Skeletal muscle tissue (tissue), 4 donors: ENCODE results near the gene USP11. TPM values are rescaled to one million over a fixed set of nuclear protein-coding genes. Genes with fewer than 3 reads are reported as not detected.
A peak's percentile ranks its signal among the peaks of the same experiment; 100 is the strongest.

Experiments
- H3K27ac ChIP-seq: one replicate; pipeline ENCODE4 v1.7.0; 2013; ENCODE audit warnings: mild to moderate bottlenecking, low read depth, low read length, inconsistent platforms
- H3K27me3 ChIP-seq, 3 donors: one replicate each; pipeline ENCODE4 v1.7.0; 2013; ENCODE audit warnings: low read length in 3 of 3; ENCODE audit not compliant: control insufficient read depth in 3 of 3, insufficient read depth in 3 of 3
- H3K36me3 ChIP-seq, 3 donors: one replicate each; pipeline ENCODE4 v1.7.0; 2013; ENCODE audit warnings: low read length in 3 of 3; ENCODE audit not compliant: control insufficient read depth in 3 of 3, insufficient read depth in 3 of 3
- H3K4me1 ChIP-seq, 3 donors: one replicate each; pipeline ENCODE4 v1.7.0; 2013; ENCODE audit warnings: low read length in 3 of 3, mild to moderate bottlenecking in 3 of 3; ENCODE audit not compliant: control insufficient read depth in 3 of 3, insufficient read depth in 3 of 3
- H3K4me3 ChIP-seq, 3 donors: one replicate each; pipeline ENCODE4 v1.7.0; 2013; ENCODE audit warnings: low read length in 3 of 3
- H3K9ac ChIP-seq, 3 donors: one replicate each; pipeline ENCODE4 v1.7.0; 2013; ENCODE audit warnings: low read length in 3 of 3, mild to moderate bottlenecking in 3 of 3, moderate library complexity in 2 of 3, low read depth in 1 of 3
- H3K9me3 ChIP-seq, 3 donors: one replicate each; pipeline ENCODE4 v1.7.0; 2013; ENCODE audit warnings: low read length in 3 of 3; ENCODE audit not compliant: control insufficient read depth in 3 of 3
- total RNA-seq: library from RNA; depleted of rRNA; stranded (reverse); fragments of >200 nt; gene quantifications from one replicate; pipeline ENCODE4 v1.2.3, GENCODE V29; 2014
- donor health status: Osteomylitis.

Gene USP11
- total RNA-seq, 1 donor from 2014 or later: 61.1 TPM

- peaks cover 0 to 8% (median 3%) of the 10 kb centered on the region in 3 donors for H3K4me1 ChIP-seq
- H3K27ac ChIP-seq: no peak overlapping the region
- no peaks in the 10 kb centered on the region for H3K27me3 ChIP-seq
- H3K9me3 ChIP-seq: no peaks in the 10 kb centered on the region
- H3K36me3 ChIP-seq: peaks cover 17 to 24% (median 23%) of the 10 kb centered on the region in 3 donors
- no peak overlapping the region for H3K4me3 ChIP-seq
- no peak overlapping the region for H3K9ac ChIP-seq
These were observed 1.6 kb upstream of the USP11 start for GRCh38 chrX:47231167-47231566.

DNA sequence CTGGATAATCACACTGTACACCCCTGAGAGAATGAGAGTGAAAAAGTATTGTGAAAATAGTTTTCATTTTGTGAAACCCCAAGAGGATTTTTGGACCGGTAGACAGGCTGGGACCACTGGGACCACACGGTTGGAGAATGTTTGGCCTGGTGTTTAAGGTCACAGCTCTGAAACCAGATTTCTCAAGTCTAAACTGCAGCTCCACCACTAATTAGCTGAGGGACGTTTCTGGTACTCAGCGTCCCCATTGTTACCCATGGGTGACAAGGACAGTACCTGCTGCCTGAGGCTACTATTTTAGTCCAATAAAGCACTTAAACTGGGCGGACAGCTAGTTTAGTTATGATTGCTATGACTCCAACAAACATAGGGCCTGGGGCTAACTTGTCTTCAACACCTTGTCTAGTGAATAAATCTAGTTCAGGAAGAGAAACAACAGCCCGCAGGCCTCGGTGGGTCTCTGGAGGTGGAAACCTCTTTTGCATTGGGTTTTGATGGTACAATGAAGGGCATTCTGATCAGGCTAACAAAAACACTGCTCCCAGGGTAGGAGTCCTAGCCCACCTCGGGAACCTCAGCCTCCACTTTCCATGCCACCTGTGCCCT is 509 bp upstream of the USP11 start:
- H3K36me3 ChIP-seq: peaks cover 8 to 13% (median 12%) of the 10 kb centered on the region in 3 donors
- H3K9ac ChIP-seq: peak overlapping the region; percentile 68 to 86 (median 76)
- peak overlapping the region; percentile 94 for H3K27ac ChIP-seq
- H3K4me3 ChIP-seq: peak overlapping the region; percentile 58 to 78 (median 60)
- H3K9me3 ChIP-seq: no peaks in the 10 kb centered on the region
- H3K4me1 ChIP-seq: peaks cover 0 to 8% (median 3%) of the 10 kb centered on the region in 3 donors
- H3K27me3 ChIP-seq: no peaks in the 10 kb centered on the region

- H3K27ac ChIP-seq: peak overlapping the region; percentile 94
- H3K4me3 ChIP-seq: peak overlapping the region; percentile 60 to 80 (median 78)
- peak overlapping the region; percentile 76 to 93 (median 86) for H3K9ac ChIP-seq
- peaks cover 0 to 8% (median 3%) of the 10 kb centered on the region in 3 donors for H3K4me1 ChIP-seq
- H3K36me3 ChIP-seq: peaks cover 5% of the 10 kb centered on the region in 3 donors
- no peaks in the 10 kb centered on the region for H3K9me3 ChIP-seq
- no peaks in the 10 kb centered on the region for H3K27me3 ChIP-seq
These were observed 714 bp downstream of the USP11 start for GRCh38 chrX:47233333-47234113.

DNA sequence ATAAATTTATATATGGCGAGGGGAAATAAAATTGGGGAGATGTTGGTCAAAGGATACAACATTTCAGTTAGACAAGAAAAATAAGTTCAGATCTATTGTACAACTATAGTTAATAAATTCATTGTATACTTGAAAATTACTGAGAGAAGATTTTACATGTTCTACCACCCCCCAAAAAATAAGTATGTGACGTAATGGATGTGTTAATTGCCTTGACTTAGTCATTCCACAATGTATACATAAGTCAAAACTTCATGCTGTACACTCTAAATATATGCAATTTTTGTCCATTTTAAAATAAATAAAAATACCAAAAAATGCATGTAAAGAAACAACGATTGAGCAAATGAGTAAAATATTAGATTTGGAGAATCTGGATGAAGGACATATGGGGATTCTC is 1.8 kb downstream of the USP11 start:
- H3K27ac ChIP-seq: peak overlapping the region; percentile 94
- H3K36me3 ChIP-seq: peaks cover 0 to 2% (median under 1%) of the 10 kb centered on the region in 3 donors
- H3K27me3 ChIP-seq: no peaks in the 10 kb centered on the region
- no peaks in the 10 kb centered on the region for H3K9me3 ChIP-seq
- peaks cover 0 to 8% (median 3%) of the 10 kb centered on the region in 3 donors for H3K4me1 ChIP-seq
- H3K9ac ChIP-seq: peak overlapping the region in 2 of 3 donors; percentile 76 to 93
- peak overlapping the region in 1 of 3 donors; percentile 80 for H3K4me3 ChIP-seq

GRCh38 chrX:47235691-47236103 is 2.9 kb downstream of the USP11 start:
- H3K9me3 ChIP-seq: no peaks in the 10 kb centered on the region
- H3K9ac ChIP-seq: no peak overlapping the region
- H3K4me3 ChIP-seq: no peak overlapping the region
- H3K27ac ChIP-seq: no peak overlapping the region
- H3K4me1 ChIP-seq: peaks cover 0 to 8% (median 3%) of the 10 kb centered on the region in 3 donors
- H3K27me3 ChIP-seq: no peaks in the 10 kb centered on the region
- H3K36me3 ChIP-seq: peaks cover 5 to 10% (median 7%) of the 10 kb centered on the region in 3 donors

DNA sequence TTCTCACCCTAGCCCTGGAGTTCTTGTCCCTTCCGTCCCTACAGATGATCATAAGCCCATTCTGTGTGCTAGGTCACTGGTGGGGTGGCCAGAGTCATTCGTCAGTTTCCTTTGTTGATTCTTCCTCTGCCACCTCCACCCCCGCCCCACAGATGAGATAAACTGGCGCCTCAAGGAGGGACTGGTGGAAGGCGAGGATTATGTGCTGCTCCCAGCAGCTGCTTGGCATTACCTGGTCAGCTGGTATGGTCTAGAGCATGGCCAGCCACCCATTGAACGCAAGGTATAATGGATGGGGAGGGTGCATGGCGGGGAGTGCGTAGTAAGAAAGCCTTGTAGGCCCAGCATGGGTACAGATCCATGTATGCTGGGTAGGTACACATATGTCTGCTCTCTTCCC is 6.4 kb downstream of the USP11 start:
- Histone ChIP-seq H3K4me3 (no peak overlapping the region), H3K27ac (no peak overlapping the region), H3K36me3 (peaks cover 28 to 34% (median 29%) of the 10 kb centered on the region in 3 donors), H3K9ac (no peak overlapping the region), H3K4me1 (no peaks in the 10 kb centered on the region), H3K27me3 (no peaks in the 10 kb centered on the region), H3K9me3 (no peaks in the 10 kb centered on the region)

DNA sequence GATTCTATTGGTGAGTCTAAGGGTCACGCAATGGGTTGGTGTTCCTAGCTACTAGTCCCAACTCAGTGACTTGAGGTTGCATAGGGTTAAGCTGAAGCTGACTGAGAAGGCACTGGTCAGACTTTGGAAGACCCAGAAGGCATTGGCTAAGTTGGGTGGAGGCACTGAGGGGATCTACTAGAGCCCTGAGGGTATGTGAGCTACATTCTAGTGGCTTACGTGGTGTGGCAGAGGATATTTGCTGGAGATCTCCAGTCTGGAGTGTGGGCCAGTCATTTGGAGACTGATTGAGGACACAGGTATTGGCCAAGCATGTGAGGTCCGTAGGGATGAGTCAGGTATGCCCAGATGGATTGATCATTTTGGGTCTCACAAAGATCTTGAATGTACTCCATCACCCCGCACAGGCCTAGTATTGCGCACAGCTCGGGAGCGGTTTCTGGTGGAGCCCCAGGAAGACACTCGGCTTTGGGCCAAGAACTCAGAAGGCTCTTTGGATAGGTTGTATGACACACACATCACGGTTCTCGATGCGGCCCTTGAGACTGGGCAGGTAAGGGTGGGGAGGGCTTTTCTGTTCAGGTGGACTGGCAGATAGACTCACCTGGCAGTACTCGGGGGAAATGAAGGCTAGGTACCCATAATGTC is 7.2 kb downstream of the USP11 start:
- H3K27me3 ChIP-seq: peaks cover 0 to 5% (median 0%) of the 10 kb centered on the region in 3 donors
- peaks cover 35 to 42% (median 36%) of the 10 kb centered on the region in 3 donors for H3K36me3 ChIP-seq

DNA sequence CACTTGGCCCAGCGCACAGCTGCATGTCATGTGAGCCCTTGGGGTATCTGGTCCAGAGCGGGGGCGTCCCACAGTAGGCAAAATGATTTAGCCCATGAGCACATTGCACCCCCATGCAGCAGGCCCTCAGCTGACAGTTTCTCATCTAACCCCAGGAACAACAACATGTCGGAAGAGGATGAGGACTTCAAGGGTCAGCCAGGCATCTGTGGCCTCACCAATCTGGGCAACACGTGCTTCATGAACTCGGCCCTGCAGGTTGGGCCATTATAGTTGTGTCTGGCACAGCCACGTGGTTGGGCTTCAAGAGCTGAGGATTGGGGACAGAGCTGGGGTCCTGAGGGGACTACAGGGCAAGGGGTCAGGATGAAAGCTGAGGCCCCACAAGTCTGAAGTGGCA is 7.8 kb downstream of the USP11 start:
- Histone ChIP-seq H3K9me3 (no peaks in the 10 kb centered on the region), H3K27ac (no peak overlapping the region), H3K36me3 (peaks cover 36 to 42% (median 38%) of the 10 kb centered on the region in 3 donors), H3K27me3 (peaks cover 0 to 7% (median 0%) of the 10 kb centered on the region in 3 donors), H3K4me3 (no peak overlapping the region), H3K4me1 (no peaks in the 10 kb centered on the region), H3K9ac (no peak overlapping the region)

More for the DNA sequence above, 7.2 kb downstream of the USP11 start:
- Histone ChIP-seq H3K27ac (no peak overlapping the region), H3K4me3 (no peak overlapping the region), H3K9ac (no peak overlapping the region), H3K9me3 (no peaks in the 10 kb centered on the region), H3K4me1 (no peaks in the 10 kb centered on the region)

- H3K27me3 ChIP-seq: peaks cover 0 to 7% (median 0%) of the 10 kb centered on the region in 3 donors
- H3K9ac ChIP-seq: no peak overlapping the region
- H3K4me3 ChIP-seq: no peak overlapping the region
- no peaks in the 10 kb centered on the region for H3K9me3 ChIP-seq
- peaks cover 42 to 47% (median 42%) of the 10 kb centered on the region in 3 donors for H3K36me3 ChIP-seq
- no peaks in the 10 kb centered on the region for H3K4me1 ChIP-seq
- no peak overlapping the region for H3K27ac ChIP-seq
These were observed 8.6 kb downstream of the USP11 start for GRCh38 chrX:47241201-47242011.
